ENCODE data around the gene NUBP1. TPM values are rescaled to one million over a fixed set of nuclear protein-coding genes. Genes with fewer than 3 reads are reported as not detected.

NUBP1 gene
- total and polyA plus RNA-seq, 9 of the 15 experiments (the other 6 are each of a cell fraction or from before 2014, with no cell fraction given) = 17.2 to 55.1 (median 35.6) TPM

- FAIRE-seq (no peak), DNase-seq (ENCODE audit: extremely low read depth in 1 of 4, low spot score in 3 of 4) (no peak), ATAC-seq (no peak)
- BruUV-seq (replicated peaks) = no TSS peak
- Histone ChIP-seq H3K9ac (ENCODE audit: insufficient read depth in 1 of 2, low read depth in 2 of 2, low read length in 2 of 2) (no peak overlapping the region), H3K9me3 (replicated peaks; ENCODE audit: control insufficient read depth, insufficient read depth, low read depth, low read length) (no peaks in the 10 kb centered on the region), H3K27ac (ENCODE audit: extremely low read depth, low read depth, low read length) (no peak overlapping the region), H3K9me1 (ENCODE audit: control insufficient read depth, insufficient read depth, low read length) (no peaks in the 10 kb centered on the region), H3K79me2 (ENCODE audit: control insufficient read depth, insufficient read depth, low read length) (no peaks in the 10 kb centered on the region), H3K36me3 (ENCODE audit: control insufficient read depth, insufficient read depth, low read length) (no peaks in the 10 kb centered on the region), H3K4me1 (replicated peaks in 1 of 2; ENCODE audit: control insufficient read depth in 2 of 2, insufficient read depth in 2 of 2, low read length in 2 of 2) (no peaks in the 10 kb centered on the region), H2AFZ (ENCODE audit: low read depth, low read length) (no peak overlapping the region), H4K20me1 (replicated peaks; ENCODE audit: control insufficient read depth, insufficient read depth, low read length) (no peaks in the 10 kb centered on the region), H3K27me3 (ENCODE audit: control insufficient read depth in 2 of 2, insufficient read depth in 2 of 2, low read length in 2 of 2) (peaks cover 9 to 56% of the 10 kb centered on the region in 2 experiments; a peak in 4 of 5 replicates), H3K4me3 (no peak overlapping the region), H3K4me2 (ENCODE audit: insufficient read depth, low read length) (no peak overlapping the region)
- in situ Hi-C loops (cut with MboI) (no loop called here), intact Hi-C loops (cut with micrococcal nuclease) (no loop called here)
- POLR2A ChIA-PET = interaction anchor here (0.6 to 1.1 kb wide), 2 partner anchors 9 to 18 kb away, joined by 3 to 5 read pairs; no protein-coding TSS in a partner anchor
- WGBS (ENCODE audit: insufficient coverage, low coverage, missing lambda C conversion rate) = 0% methylated on average over 3 of the region's 3 CpGs
- CTCF ChIA-PET (ENCODE audit: low intra/inter-chr PET ratio) = no interaction called here
- TF ChIP-seq ZNF143 (CRISPR knock-in tag; IDR thresholded peaks at IDR 0.05) (no peak), UBTF (IDR thresholded peaks at IDR 0.05; ENCODE audit: borderline replicate concordance in 1 of 2, low read depth in 2 of 2, low read length in 2 of 2) (no peak), GABPB1 (CRISPR knock-in tag; IDR thresholded peaks at IDR 0.05) (no peak), IFI16 (CRISPR knock-in tag; IDR thresholded peaks at IDR 0.05) (no peak), ZNF165 (CRISPR knock-in tag; IDR thresholded peaks at IDR 0.05; ENCODE audit: borderline replicate concordance) (no peak), CCNT2 (IDR thresholded peaks at IDR 0.05; ENCODE audit: borderline replicate concordance, extremely low read depth, insufficient read length, low read depth, low read length) (no peak), HDAC2 (IDR thresholded peaks at IDR 0.05) (no peak), CC2D1A (IDR thresholded peaks at IDR 0.05) (no peak), ARID3B (CRISPR knock-in tag; IDR thresholded peaks at IDR 0.05; ENCODE audit: borderline replicate concordance) (no peak), PCBP1 (IDR thresholded peaks at IDR 0.05; ENCODE audit: low read depth, low read length, poor library complexity, severe bottlenecking) (no peak), STAT5B (CRISPR knock-in tag; IDR thresholded peaks at IDR 0.05) (no peak), DNMT1 (IDR thresholded peaks at IDR 0.05) (no peak), NFYB (IDR thresholded peaks at IDR 0.05; ENCODE audit: extremely low read depth, insufficient read length) (no peak), ZKSCAN3 (CRISPR knock-in tag; IDR thresholded peaks at IDR 0.05) (no peak), ZNF655 (CRISPR knock-in tag; IDR thresholded peaks at IDR 0.05) (no peak), ZBTB1 (CRISPR knock-in tag; IDR thresholded peaks at IDR 0.05; ENCODE audit: borderline replicate concordance, low read depth) (no peak), CBFA2T2 (conservative IDR thresholded peaks at IDR 0.05) (no peak)
These were observed 64.6 kb downstream of the NUBP1 start for GRCh38 chr16:10808218-10808617.

Data from K562 (cell line).